ENCODE measurements around the gene PCAT7. TPM values are rescaled to one million over a fixed set of nuclear protein-coding genes. Genes with fewer than 3 reads are reported as not detected.

PCAT7 gene
- total and polyA plus RNA-seq, 2 experiments from 2014 or later: 4.0 to 5.5 TPM

GRCh38 chr9:94599102-94599501, 44.2 kb downstream of the PCAT7 start:
- H3K4me3 Mint-ChIP-seq: no peak overlapping the region
- no peaks in the 10 kb centered on the region for H4K20me1 ChIP-seq (replicated peaks; ENCODE audit: insufficient read depth)

DNA sequence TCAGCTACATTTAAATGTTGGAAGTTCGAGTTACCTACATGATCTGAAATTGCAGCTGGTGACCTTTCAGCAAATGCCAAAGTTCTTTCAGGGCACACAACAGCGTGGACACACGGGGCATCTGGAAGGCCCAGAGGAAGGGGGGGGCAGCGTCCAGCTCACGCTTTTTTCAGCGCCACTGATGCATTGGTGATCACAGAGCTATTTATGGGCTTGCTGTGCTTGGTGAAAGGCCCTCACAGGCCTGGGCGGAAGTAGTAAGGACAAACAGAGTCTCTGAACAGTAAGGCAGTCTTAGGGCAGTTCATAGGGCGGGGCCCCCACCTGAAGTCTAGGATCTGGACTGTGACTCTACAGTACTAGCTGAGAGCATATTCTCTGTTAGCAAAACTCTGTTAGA, 45.4 kb downstream of the PCAT7 start:
- ATAC-seq (no peak), DNase-seq (ENCODE audit: low spot score) (no peak)
- Histone ChIP-seq H3K27ac (ENCODE audit: low read depth) (no peak overlapping the region), H3K4me1 (ENCODE audit: insufficient read depth) (no peaks in the 10 kb centered on the region; the same call in 1 of the 2 replicates), H3K27me3 (ENCODE audit: insufficient read depth) (no peaks in the 10 kb centered on the region), H3K36me3 (ENCODE audit: insufficient read depth) (no peaks in the 10 kb centered on the region), H3K4me3 (no peak overlapping the region), H3K79me2 (replicated peaks; ENCODE audit: insufficient read depth) (no peaks in the 10 kb centered on the region), H3F3A (replicated peaks; ENCODE audit: low read depth) (0 out of 2 replicates have a peak, but pooled peaks cover 3% of the 10 kb centered on the region), H3K9me2 (ENCODE audit: insufficient read depth) (no peaks in the 10 kb centered on the region), H4K20me1 (replicated peaks; ENCODE audit: insufficient read depth) (no peaks in the 10 kb centered on the region), H3K4me2 (no peak overlapping the region), H2AFZ (no peak overlapping the region)
- Mint-ChIP-seq H3K4me1 (peaks cover 8% of the 10 kb centered on the region), H3K36me3 (ENCODE audit: low read depth) (no peaks in the 10 kb centered on the region), H3K9me3 (no peaks in the 10 kb centered on the region), H3K27me3 (ENCODE audit: insufficient read depth, low read depth, poor library complexity) (peaks cover 8% of the 10 kb centered on the region), H3K27ac (no peak overlapping the region), H3K4me3 (no peak overlapping the region)
- TF ChIP-seq ZNF331 (CRISPR knock-in tag; IDR thresholded peaks at IDR 0.05; ENCODE audit: low read depth): no peak

More at GRCh38 chr9:94599102-94599501, 44.2 kb downstream of the PCAT7 start:
- Mint-ChIP-seq H3K27me3 (ENCODE audit: insufficient read depth, low read depth, poor library complexity) (peaks cover 2% of the 10 kb centered on the region), H3K36me3 (ENCODE audit: low read depth) (no peaks in the 10 kb centered on the region), H3K4me1 (peaks cover 8% of the 10 kb centered on the region), H3K27ac (no peak overlapping the region), H3K9me3 (no peaks in the 10 kb centered on the region)
- H3K79me2 ChIP-seq (replicated peaks; ENCODE audit: insufficient read depth): no peaks in the 10 kb centered on the region
- 0 out of 2 replicates have a peak, but pooled peaks cover 3% of the 10 kb centered on the region for H3F3A ChIP-seq (replicated peaks; ENCODE audit: low read depth)
- H3K27me3 ChIP-seq (ENCODE audit: insufficient read depth): no peaks in the 10 kb centered on the region
- no peak overlapping the region for H3K4me2 ChIP-seq
- H3K27ac ChIP-seq (ENCODE audit: low read depth): no peak overlapping the region
- H2AFZ ChIP-seq: no peak overlapping the region
- no peak for ATAC-seq
- no peaks in the 10 kb centered on the region for H3K36me3 ChIP-seq (ENCODE audit: insufficient read depth)
- H3K4me1 ChIP-seq (ENCODE audit: insufficient read depth): no peaks in the 10 kb centered on the region; the same call in 1 of the 2 replicates
- TF ChIP-seq NANOG (IDR thresholded peaks at IDR 0.05; ENCODE audit: borderline replicate concordance) (no peak), JUNB (IDR thresholded peaks at IDR 0.05; ENCODE audit: unreplicated experiment) (no peak), EZH2 (IDR thresholded peaks at IDR 0.05; ENCODE audit: low read depth, unreplicated experiment) (no peak), POLR2AphosphoS5 (IDR thresholded peaks at IDR 0.05; ENCODE audit: low read depth) (no peak)
- no peak for DNase-seq (ENCODE audit: low spot score)
- no peak overlapping the region for H3K4me3 ChIP-seq
- H3K9me2 ChIP-seq (ENCODE audit: insufficient read depth): no peaks in the 10 kb centered on the region

GRCh38 chr9:94600715-94601114, 45.8 kb downstream of the PCAT7 start:
- Mint-ChIP-seq H3K36me3 (ENCODE audit: low read depth) (no peaks in the 10 kb centered on the region), H3K9me3 (no peaks in the 10 kb centered on the region), H3K27ac (no peak overlapping the region), H3K27me3 (ENCODE audit: insufficient read depth, low read depth, poor library complexity) (peaks cover 8% of the 10 kb centered on the region), H3K4me1 (peaks cover 8% of the 10 kb centered on the region), H3K4me3 (no peak overlapping the region)
- Histone ChIP-seq H3K4me1 (ENCODE audit: insufficient read depth) (no peaks in the 10 kb centered on the region; the same call in 1 of the 2 replicates), H3K9me2 (ENCODE audit: insufficient read depth) (no peaks in the 10 kb centered on the region), H3K4me2 (no peak overlapping the region), H3K27ac (ENCODE audit: low read depth) (no peak overlapping the region), H3K79me2 (replicated peaks; ENCODE audit: insufficient read depth) (no peaks in the 10 kb centered on the region), H2AFZ (no peak overlapping the region), H4K20me1 (replicated peaks; ENCODE audit: insufficient read depth) (no peaks in the 10 kb centered on the region), H3K27me3 (ENCODE audit: insufficient read depth) (no peaks in the 10 kb centered on the region), H3K36me3 (ENCODE audit: insufficient read depth) (no peaks in the 10 kb centered on the region), H3K4me3 (no peak overlapping the region), H3F3A (replicated peaks; ENCODE audit: low read depth) (0 out of 2 replicates have a peak, but pooled peaks cover 3% of the 10 kb centered on the region)
- no peak for ATAC-seq
- TF ChIP-seq REST (IDR thresholded peaks at IDR 0.05; ENCODE audit: unreplicated experiment): no peak
- TF ChIP-seq STAT1 (IDR thresholded peaks at IDR 0.05; ENCODE audit: unreplicated experiment): no peak
- no peak for TF ChIP-seq NANOG (IDR thresholded peaks at IDR 0.05; ENCODE audit: borderline replicate concordance)
- no peak for TF ChIP-seq POLR2AphosphoS5 (IDR thresholded peaks at IDR 0.05; ENCODE audit: low read depth)
- TF ChIP-seq, protein P1, sequence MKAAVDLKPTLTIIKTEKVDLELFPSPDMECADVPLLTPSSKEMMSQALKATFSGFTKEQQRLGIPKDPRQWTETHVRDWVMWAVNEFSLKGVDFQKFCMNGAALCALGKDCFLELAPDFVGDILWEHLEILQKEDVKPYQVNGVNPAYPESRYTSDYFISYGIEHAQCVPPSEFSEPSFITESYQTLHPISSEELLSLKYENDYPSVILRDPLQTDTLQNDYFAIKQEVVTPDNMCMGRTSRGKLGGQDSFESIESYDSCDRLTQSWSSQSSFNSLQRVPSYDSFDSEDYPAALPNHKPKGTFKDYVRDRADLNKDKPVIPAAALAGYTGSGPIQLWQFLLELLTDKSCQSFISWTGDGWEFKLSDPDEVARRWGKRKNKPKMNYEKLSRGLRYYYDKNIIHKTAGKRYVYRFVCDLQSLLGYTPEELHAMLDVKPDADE (IDR thresholded peaks at IDR 0.05): no peak
- TF ChIP-seq JUNB (IDR thresholded peaks at IDR 0.05; ENCODE audit: unreplicated experiment): no peak
- no peak for TF ChIP-seq CREB1 (CRISPR knock-in tag; IDR thresholded peaks at IDR 0.05; ENCODE audit: low read depth)
- no peak for TF ChIP-seq ZNF331 (CRISPR knock-in tag; IDR thresholded peaks at IDR 0.05; ENCODE audit: low read depth)
- no peak for TF ChIP-seq EZH2phosphoT487 (IDR thresholded peaks at IDR 0.05; ENCODE audit: unreplicated experiment)
- DNase-seq (ENCODE audit: low spot score): no peak

Data from GM23338 (cell line).